GM19455 (cell line): Measurements from ENCODE around the gene TACO1.

Source experiments
- ATAC-seq: cut with Tn5 transposase; IDR thresholded peaks from one replicate; pipeline ENCODE4 v1.9.1; 2021; ENCODE audit not compliant: unreplicated experiment

The TACO1 gene

DNA sequence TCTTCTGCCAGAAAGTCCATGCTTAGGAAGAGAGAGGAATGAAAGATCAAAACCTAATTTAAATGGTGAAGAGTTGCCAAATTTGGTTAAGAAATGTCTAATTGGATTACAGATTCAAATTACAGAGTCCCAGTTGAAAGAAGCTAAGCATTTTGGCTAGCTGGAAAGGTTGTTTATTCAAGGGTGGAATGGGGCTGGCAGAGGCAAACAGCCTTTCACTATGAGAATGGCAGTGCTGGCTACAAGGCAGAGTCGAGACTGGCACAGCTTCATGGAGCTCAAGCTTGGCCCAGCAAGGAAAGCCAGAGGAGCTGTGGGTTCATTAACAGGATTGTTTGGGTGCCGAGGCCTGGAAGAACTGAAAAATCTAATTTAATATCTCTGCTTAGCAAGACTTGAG is 35.1 kb downstream of the TACO1 start:
- no peak for ATAC-seq

DNA sequence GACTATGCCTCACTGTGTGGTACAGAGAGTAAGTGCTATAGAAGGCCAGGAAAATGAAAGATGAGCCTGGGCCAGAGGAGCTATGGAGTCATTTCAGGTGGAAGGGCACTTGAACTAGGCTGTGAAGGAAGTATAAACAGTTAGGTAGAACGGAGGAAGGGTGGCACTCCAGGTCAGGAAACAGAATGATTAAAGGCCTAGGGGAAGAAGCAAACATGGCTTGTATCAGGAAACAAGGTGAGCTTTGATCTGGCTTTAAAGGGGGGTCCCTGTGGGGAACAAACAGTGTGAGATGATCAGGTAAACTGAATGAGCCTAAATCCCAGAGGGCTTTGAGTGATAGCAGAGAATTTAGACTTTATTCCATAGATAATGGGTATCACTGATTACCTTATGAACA is 38.4 kb downstream of the TACO1 start:
- ATAC-seq: no peak

GRCh38 chr17:63640038-63640437 is 39.3 kb downstream of the TACO1 start:
- ATAC-seq: no peak

GRCh38 chr17:63641692-63642448 is 41.2 kb downstream of the TACO1 start:
- ATAC-seq: no peak

DNA sequence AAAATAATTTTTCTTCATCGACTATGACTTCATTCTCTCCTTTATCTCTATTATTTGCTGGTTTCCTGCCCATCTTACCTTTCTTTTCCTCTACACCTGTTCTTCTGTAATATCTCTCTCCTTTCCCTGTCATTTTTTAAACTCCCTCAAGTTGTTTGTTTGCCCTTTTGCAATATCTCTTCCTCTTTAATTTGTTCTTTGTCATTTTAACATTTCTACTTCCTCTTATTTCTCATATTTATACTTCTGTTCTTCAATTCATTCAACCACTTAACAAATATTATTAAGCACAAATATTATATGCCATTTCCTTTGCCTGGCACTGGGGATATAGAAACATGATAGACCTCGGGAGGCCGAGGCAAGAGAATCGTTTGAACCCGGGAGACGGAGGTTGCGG is 44.2 kb downstream of the TACO1 start:
- no peak for ATAC-seq

DNA sequence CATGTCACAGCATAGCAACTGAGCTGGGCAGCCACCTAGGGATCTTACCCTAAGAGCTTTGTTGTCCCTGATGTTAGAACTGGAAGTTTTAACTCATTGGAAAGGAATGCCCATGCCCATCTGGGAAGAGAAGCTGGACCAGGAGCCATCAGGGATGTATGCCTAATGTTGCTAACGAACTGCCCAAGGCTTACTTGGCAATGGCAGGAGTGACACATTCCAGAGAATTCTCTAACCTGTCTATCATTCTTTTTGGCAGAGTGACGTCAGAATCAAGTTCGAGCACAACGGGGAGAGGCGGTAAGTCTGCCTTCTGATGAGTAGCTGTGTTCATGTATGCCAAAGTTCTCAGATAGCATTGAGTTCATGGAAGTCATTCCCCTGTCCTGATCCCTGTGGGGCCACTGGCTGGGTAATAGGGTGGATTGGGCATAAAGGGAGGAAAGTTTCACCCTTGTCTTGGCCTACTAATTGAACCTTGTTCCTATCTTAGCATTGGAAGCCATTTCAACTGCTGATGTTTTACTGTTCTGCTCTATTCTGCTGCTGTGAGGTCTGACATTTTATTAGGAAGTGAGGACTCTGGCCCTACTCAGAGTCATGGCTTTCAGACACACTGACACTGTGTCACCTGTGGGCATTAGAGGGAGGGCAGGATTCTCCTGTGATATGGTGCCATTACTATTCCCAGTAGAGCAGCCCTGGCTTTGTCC is 45.2 kb downstream of the TACO1 start:
- peak; percentile 50 for ATAC-seq

GRCh38 chr17:63646488-63646806 is 45.8 kb downstream of the TACO1 start:
- ATAC-seq: peak; percentile 79

DNA sequence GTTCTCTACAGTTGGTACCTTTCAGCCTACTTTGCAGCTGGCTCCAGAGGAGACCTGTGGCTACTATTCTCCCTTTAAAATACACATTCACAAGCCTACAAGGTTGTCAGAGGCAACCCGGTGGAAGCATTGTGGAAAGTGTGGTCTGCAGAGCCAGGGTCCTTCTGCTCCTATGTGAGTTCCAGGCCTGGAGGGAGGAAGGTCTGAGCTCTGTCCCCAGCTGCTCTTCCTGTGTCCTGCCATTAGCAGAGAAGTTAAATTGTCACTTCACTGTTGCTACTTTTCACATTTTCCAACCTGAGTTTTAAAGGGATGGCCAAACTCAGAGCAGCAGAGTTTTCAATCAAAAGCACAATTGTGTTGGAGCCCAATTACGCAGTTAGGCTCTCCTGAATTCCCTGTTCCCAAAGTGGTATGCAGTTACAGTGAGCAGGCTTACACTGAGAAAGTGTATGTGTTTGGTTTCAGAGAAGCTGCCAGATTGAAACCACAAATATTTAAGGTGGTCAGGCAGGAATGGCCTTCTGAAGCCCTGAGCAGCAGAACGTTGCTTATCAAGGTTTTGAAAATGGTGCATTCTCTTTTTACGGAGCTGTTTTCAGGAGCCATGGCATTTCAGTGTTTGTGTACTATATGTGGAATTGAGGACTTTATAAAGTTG is 46.5 kb downstream of the TACO1 start:
- ATAC-seq: no peak

GRCh38 chr17:63647936-63648335 is 47.2 kb downstream of the TACO1 start:
- ATAC-seq: no peak

DNA sequence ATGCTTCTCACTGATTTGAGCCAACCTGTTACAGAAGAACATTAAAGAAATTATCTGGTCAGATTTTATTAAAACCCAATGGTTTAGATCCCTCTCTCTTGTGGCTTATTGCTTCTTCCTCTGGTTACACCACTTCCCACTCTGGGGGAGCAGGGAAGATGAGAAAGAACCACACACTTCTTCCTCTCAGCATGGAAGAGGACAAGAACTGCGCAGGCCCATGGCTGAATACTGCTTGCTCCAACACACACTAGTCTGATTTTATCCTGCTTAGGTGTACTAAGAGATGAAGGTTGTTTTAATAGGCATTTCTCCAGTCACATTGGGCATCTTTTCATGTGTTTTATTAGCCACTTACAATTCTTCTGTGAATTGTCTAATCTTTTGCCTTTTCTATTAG is 49.1 kb downstream of the TACO1 start:
- ATAC-seq: no peak

DNA sequence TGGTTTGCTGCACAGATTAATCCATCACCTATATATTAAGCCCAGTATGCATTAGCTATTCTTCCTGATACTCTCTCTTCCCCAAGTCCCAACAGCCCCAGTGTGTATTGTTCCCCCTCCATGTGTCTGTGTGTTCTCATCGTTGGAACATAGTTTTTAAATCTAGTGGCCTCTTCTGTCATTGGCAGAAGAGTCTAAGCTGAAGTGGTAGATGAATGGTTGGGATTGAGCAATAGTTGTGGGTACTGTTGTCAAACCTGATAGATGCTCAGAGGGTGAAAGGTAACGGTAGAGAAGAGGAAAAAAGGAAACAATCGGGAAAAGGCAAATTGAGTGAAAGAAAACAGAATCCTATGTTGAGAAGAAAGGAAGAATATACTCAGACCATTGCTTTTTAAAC is 51.4 kb downstream of the TACO1 start:
- ATAC-seq: no peak

GRCh38 chr17:63653050-63653449 is 52.4 kb downstream of the TACO1 start:
- no peak for ATAC-seq

GRCh38 chr17:63657786-63658185 is 57.1 kb downstream of the TACO1 start:
- no peak for ATAC-seq
